Body of pancreas (tissue), 4 donors: ENCODE results near the gene CASP6. TPM values are rescaled to one million over a fixed set of nuclear protein-coding genes. Genes with fewer than 3 reads are reported as not detected.

Source experiments
- ATAC-seq: fragments of 150-250 bp; one replicate; pipeline ENCODE4 v1.9.1; 2016
- DNase-seq, 4 donors: peaks; one replicate each; pipeline ENCODE4 v3.0.0-alpha.2; 2019
- H3K27ac ChIP-seq, 4 donors: fragments of 200-600 bp; sonication (generic); 1 replicate in 3 of 4; 2 replicates in 1 of 4; pipeline versions ENCODE4 v1.5.1 to v1.6.1; 2016 to 2019; ENCODE audit warnings: mild to moderate bottlenecking in 1 of 4, mixed read lengths in 1 of 4, moderate library complexity in 1 of 4
- H3K27me3 ChIP-seq, 2 donors: fragments of 200-600 bp; sonication (generic); one replicate each; pipeline ENCODE4 v1.6.0; 2016; ENCODE audit warnings: mild to moderate bottlenecking in 1 of 2
- H3K36me3 ChIP-seq, 2 donors: fragments of 200-600 bp; sonication (generic); replicated peaks in 1 of 2; 2 replicates each; pipeline ENCODE4 v1.5.1; 2016; ENCODE audit warnings: low read depth in 2 of 2; ENCODE audit not compliant: insufficient read depth in 1 of 2
- H3K4me1 ChIP-seq: fragments of 200-600 bp; sonication (generic); one replicate; pipeline ENCODE4 v1.6.0; 2016
- H3K4me3 ChIP-seq, 2 donors: fragments of 200-600 bp; sonication (generic); 1 replicate in 1 of 2; 2 replicates in 1 of 2; pipeline ENCODE4 v1.5.1; 2016 to 2019
- H3K9me3 ChIP-seq, 3 donors: fragments of 200-600 bp; sonication (generic); 1 replicate in 2 of 3; 2 replicates in 1 of 3; pipeline ENCODE4 v1.5.1; 2016
- CTCF ChIP-seq, 7 experiments: fragments of 450-650 bp in 4 of 7; fragments of 200-600 bp in 3 of 7; sonication (generic) in 3 of 7; IDR thresholded peaks; one replicate each; pipeline ENCODE4 v1.5.1; 2016 to 2019; ENCODE audit warnings: antibody characterized with exemption in 7 of 7
- POLR2A ChIP-seq, 3 donors: fragments of 450-650 bp; IDR thresholded peaks; one replicate each; pipeline ENCODE4 v1.6.1; 2016; ENCODE audit warnings: antibody characterized with exemption in 3 of 3, mild to moderate bottlenecking in 2 of 3
- WGBS, 2 donors: methylation state at CpG; one replicate each; pipeline ENCODE4 v1.1.5; 2017; 5-methylcytosine and 5-hydroxymethylcytosine counted together
- intact Hi-C: fragments of 100-400 bp; cut with DNase I; formaldehyde crosslinking; loops from one replicate; pipeline ENCODE4 v1.15.1; 2023
- total RNA-seq, 2 donors: library from RNA; depleted of rRNA; stranded (reverse); fragments of >200 nt; gene quantifications; one replicate each; pipeline ENCODE4 v1.1.0, GENCODE V29; 2016

Gene CASP6
- total RNA-seq, 2 donors from 2014 or later, result 8.6 to 9.6 TPM

GRCh38 chr4:109708990-109709389 lies 5.7 kb upstream of the CASP6 start:
- intact Hi-C loops, result loop anchor here (10.0 kb wide), 1 partner anchor 96 kb away; the partner anchor contains the start of gene CFI
- WGBS, 2 donors, result 100% methylated on average over 1 of the region's 1 CpG
- no peaks in the 10 kb centered on the region for H3K27me3 ChIP-seq
- peaks cover 0 to 4% of the 10 kb centered on the region in 2 donors for H3K36me3 ChIP-seq
- H3K9me3 ChIP-seq, result no peaks in the 10 kb centered on the region
- TF ChIP-seq POLR2A (IDR thresholded peaks at IDR 0.05) (no peak), CTCF (IDR thresholded peaks at IDR 0.05) (no peak)
- DNase-seq (no peak), ATAC-seq (no peak)
- peaks cover 9% of the 10 kb centered on the region for H3K4me1 ChIP-seq
- no peak overlapping the region for H3K4me3 ChIP-seq
- no peak overlapping the region for H3K27ac ChIP-seq

GRCh38 chr4:109708435-109708834 lies 5.2 kb upstream of the CASP6 start:
- intact Hi-C loops, result loop anchor here (10.0 kb wide), 1 partner anchor 96 kb away; the partner anchor contains the start of gene CFI
- WGBS, 2 donors, result 53 to 61% methylated on average over 2 of the region's 2 CpGs
- no peaks in the 10 kb centered on the region for H3K27me3 ChIP-seq
- H3K36me3 ChIP-seq, result peaks cover 0 to 3% of the 10 kb centered on the region in 2 donors
- H3K27ac ChIP-seq, result no peak overlapping the region
- H3K4me1 ChIP-seq, result peaks cover 11% of the 10 kb centered on the region
- H3K4me3 ChIP-seq, result no peak overlapping the region
- TF ChIP-seq POLR2A (IDR thresholded peaks at IDR 0.05), result no peak
- no peaks in the 10 kb centered on the region for H3K9me3 ChIP-seq
- DNase-seq, result no peak
- ATAC-seq, result no peak

GRCh38 chr4:109703664-109704361 lies 568 bp upstream of the CASP6 start:
- WGBS, 2 donors, result 2 to 6% methylated on average over 10 to 11 of the region's 11 CpGs
- ATAC-seq (peak; percentile 10), DNase-seq (no peak)
- Histone ChIP-seq H3K27me3 (no peaks in the 10 kb centered on the region), H3K36me3 (no peaks in the 10 kb centered on the region), H3K4me3 (peak overlapping the region; percentile 44 to 66), H3K9me3 (no peaks in the 10 kb centered on the region), H3K27ac (peak overlapping the region; percentile 86 to 91 (median 88)), H3K4me1 (peaks cover 40% of the 10 kb centered on the region)
- intact Hi-C loops, result loop anchor here (10.0 kb wide), 1 partner anchor 101 kb away; the partner anchor contains the start of gene CFI
- TF ChIP-seq CTCF (IDR thresholded peaks at IDR 0.05) (no peak), POLR2A (IDR thresholded peaks at IDR 0.05) (no peak)

- peak overlapping the region in 1 of 2 donors; percentile 44 for H3K4me3 ChIP-seq
- H3K9me3 ChIP-seq, result no peaks in the 10 kb centered on the region
- TF ChIP-seq POLR2A (IDR thresholded peaks at IDR 0.05), result no peak
- TF ChIP-seq CTCF (IDR thresholded peaks at IDR 0.05), result peak in 1 of 7 experiments; percentile 18
- no peak for ATAC-seq
- intact Hi-C loops, result loop anchor here (10.0 kb wide), 1 partner anchor 103 kb away; the partner anchor contains the start of gene CFI
- no peaks in the 10 kb centered on the region for H3K27me3 ChIP-seq
- no peaks in the 10 kb centered on the region for H3K36me3 ChIP-seq
- H3K27ac ChIP-seq, result peak overlapping the region in 3 of 4 donors; percentile 86 to 89 (median 88)
- peaks cover 40% of the 10 kb centered on the region for H3K4me1 ChIP-seq
- peak in 2 of 4 donors; percentile 24 to 33 for DNase-seq
- 24 to 26% methylated on average over 21 of the region's 21 CpGs for WGBS, 2 donors
These were observed 1.5 kb downstream of the CASP6 start for GRCh38 chr4:109701566-109702410.
